PC-9 (cell line): Measurements from ENCODE around the gene SEMA6A. TPM values are rescaled to one million over a fixed set of nuclear protein-coding genes. Genes with fewer than 3 reads are reported as not detected.

Experiments used
- BruUV-seq: library from RNA; stranded (reverse); fragments of 400-500 nt; replicated peaks from 2 replicates; lab custom pipeline; 2021; lab: Mats Ljungman, UMichigan
- CTCF ChIA-PET: fragments of 300-600 bp; sonication (Branson Sonifier 250); formaldehyde crosslinking; loops from one replicate; lab custom pipeline; 2022; ENCODE audit warnings: antibody characterized with exemption; lab: Charles Lee
- POLR2A ChIA-PET: fragments of 300-600 bp; sonication (Branson Sonifier 250); formaldehyde crosslinking; loops from one replicate; lab custom pipeline; 2022; ENCODE audit warnings: antibody characterized with exemption; ENCODE audit not compliant: unreplicated experiment; lab: Charles Lee
- DNase-seq, 2 experiments: peaks; one replicate each; pipeline versions ENCODE4 v3.0.0 to v3.0.0-alpha.2; 2015 to 2022; ENCODE audit warnings: mixed read lengths in 1 of 2
- H2AFZ ChIP-seq: fragments of 200-600 bp; sonication (generic); 2 replicates; pipeline ENCODE4 v1.8.1; 2017; ENCODE audit warnings: antibody characterized with exemption
- H3F3A ChIP-seq: fragments of 200-600 bp; sonication (generic); 2 replicates; pipeline ENCODE4 v1.8.1; 2017; ENCODE audit warnings: antibody characterized with exemption, mild to moderate bottlenecking, low read depth; ENCODE audit not compliant: insufficient read depth
- H3K27ac ChIP-seq: fragments of 200-600 bp; sonication (generic); 2 replicates; pipeline ENCODE4 v1.6.1; 2016; ENCODE audit warnings: mixed run types
- H3K27me3 ChIP-seq: fragments of 200-600 bp; sonication (generic); 2 replicates; pipeline ENCODE4 v1.6.1; 2016; ENCODE audit warnings: low read depth, mixed run types; ENCODE audit not compliant: insufficient read depth
- H3K36me3 ChIP-seq: fragments of 200-600 bp; sonication (generic); 2 replicates; pipeline ENCODE4 v1.6.1; 2016; ENCODE audit warnings: low read depth, mixed run types
- H3K4me1 ChIP-seq: fragments of 200-600 bp; sonication (generic); replicated peaks from 2 replicates; pipeline ENCODE4 v1.6.1; 2016; ENCODE audit warnings: mixed run types; ENCODE audit not compliant: insufficient read depth
- H3K4me2 ChIP-seq: fragments of 200-600 bp; sonication (generic); 2 replicates; pipeline ENCODE4 v1.6.1; 2017; ENCODE audit warnings: mixed run types
- H3K4me3 ChIP-seq: fragments of 200-600 bp; sonication (generic); 2 replicates; pipeline ENCODE4 v1.6.1; 2016; ENCODE audit warnings: mixed run types
- H3K79me2 ChIP-seq: fragments of 200-600 bp; sonication (generic); 2 replicates; pipeline ENCODE4 v1.6.1; 2017; ENCODE audit warnings: low read depth, mixed run types
- H3K9me2 ChIP-seq: fragments of 200-600 bp; sonication (generic); 2 replicates; pipeline ENCODE4 v1.8.1; 2017; ENCODE audit warnings: mild to moderate bottlenecking; ENCODE audit not compliant: insufficient read depth
- H3K9me3 ChIP-seq: fragments of 200-600 bp; sonication (generic); 2 replicates; pipeline ENCODE4 v1.8.1; 2016; ENCODE audit warnings: low read depth; ENCODE audit not compliant: insufficient read depth
- H4K20me1 ChIP-seq: fragments of 200-600 bp; sonication (generic); 2 replicates; pipeline ENCODE4 v1.8.1; 2017; ENCODE audit not compliant: insufficient read depth
- CTCF ChIP-seq: fragments of 200-600 bp; sonication (generic); conservative IDR thresholded peaks from 2 replicates; pipeline ENCODE4 v1.6.1; 2017; ENCODE audit warnings: mixed run types, antibody characterized with exemption, mild to moderate bottlenecking, moderate library complexity
- EZH2 ChIP-seq: fragments of 200-600 bp; sonication (generic); IDR thresholded peaks from 2 replicates; pipeline ENCODE4 v1.8.0; 2017; ENCODE audit warnings: antibody characterized with exemption, low read depth
- intact Hi-C: fragments of 100-400 bp; cut with micrococcal nuclease; formaldehyde crosslinking; loops from one replicate; pipeline ENCODE4 v1.10.0; 2022; ENCODE audit not compliant: unreplicated experiment
- total RNA-seq: library from RNA; stranded (reverse); gene quantifications from 2 replicates; pipeline ENCODE4 v1.2.3, GENCODE V29; 2021

SEMA6A gene
- total RNA-seq, 1 experiment from 2014 or later: not detected

- no peak for TF ChIP-seq EZH2
- DNase-seq: no peak
- Histone ChIP-seq H3K9me3 (no peaks in the 10 kb centered on the region), H3K4me1 (no peaks in the 10 kb centered on the region), H3K4me2 (no peak overlapping the region), H3F3A (no peaks in the 10 kb centered on the region), H3K4me3 (no peak overlapping the region), H3K9me2 (no peaks in the 10 kb centered on the region), H3K36me3 (no peaks in the 10 kb centered on the region), H3K27ac (no peak overlapping the region), H3K79me2 (no peaks in the 10 kb centered on the region), H4K20me1 (no peaks in the 10 kb centered on the region), H3K27me3 (peaks cover 24% of the 10 kb centered on the region), H2AFZ (no peak overlapping the region)
- no TSS peak for BruUV-seq
- intact Hi-C loops: no loop called here
- CTCF ChIA-PET: no interaction called here
- POLR2A ChIA-PET: no interaction called here
Measured at GRCh38 chr5:116544531-116545241, 29.9 kb downstream of the SEMA6A start.

- Histone ChIP-seq H3K27me3 (peaks cover 24% of the 10 kb centered on the region), H4K20me1 (no peaks in the 10 kb centered on the region), H3K9me2 (no peaks in the 10 kb centered on the region), H3K4me2 (no peak overlapping the region), H3K36me3 (no peaks in the 10 kb centered on the region), H2AFZ (no peak overlapping the region), H3K9me3 (no peaks in the 10 kb centered on the region), H3K4me1 (no peaks in the 10 kb centered on the region), H3F3A (no peaks in the 10 kb centered on the region), H3K27ac (no peak overlapping the region), H3K79me2 (no peaks in the 10 kb centered on the region), H3K4me3 (no peak overlapping the region)
- no peak for DNase-seq
- POLR2A ChIA-PET: no interaction called here
- BruUV-seq: no TSS peak
- CTCF ChIA-PET: no interaction called here
- TF ChIP-seq EZH2: no peak
- TF ChIP-seq CTCF: no peak
- intact Hi-C loops: no loop called here
Measured at GRCh38 chr5:116543501-116543900, 31.1 kb downstream of the SEMA6A start.

GRCh38 chr5:116542619-116543018, 32.0 kb downstream of the SEMA6A start:
- POLR2A ChIA-PET: no interaction called here

More at GRCh38 chr5:116542619-116543018, 32.0 kb downstream of the SEMA6A start:
- H3K4me1 ChIP-seq: no peaks in the 10 kb centered on the region
- DNase-seq: no peak
- no peaks in the 10 kb centered on the region for H3K79me2 ChIP-seq
- no peak overlapping the region for H3K4me3 ChIP-seq
- H4K20me1 ChIP-seq: no peaks in the 10 kb centered on the region
- H3K9me3 ChIP-seq: no peaks in the 10 kb centered on the region
- intact Hi-C loops: no loop called here
- CTCF ChIA-PET: no interaction called here
- H3K27ac ChIP-seq: no peak overlapping the region
- H3F3A ChIP-seq: no peaks in the 10 kb centered on the region
- no peaks in the 10 kb centered on the region for H3K9me2 ChIP-seq
- no TSS peak for BruUV-seq
- TF ChIP-seq EZH2 (no peak), CTCF (no peak)
- H3K4me2 ChIP-seq: no peak overlapping the region
- no peak overlapping the region for H2AFZ ChIP-seq
- no peaks in the 10 kb centered on the region for H3K36me3 ChIP-seq
- H3K27me3 ChIP-seq: peaks cover 27% of the 10 kb centered on the region
